ENCODE data around the gene MEAK7. TPM values are rescaled to one million over a fixed set of nuclear protein-coding genes. Genes with fewer than 3 reads are reported as not detected.

Gene MEAK7
- 26.2 and 28.1 TPM in 2 replicates for total RNA-seq
- long read RNA-seq, full-length matches to known transcripts = 40 of 98 reads
- long read RNA-seq, partial matches to known transcripts = 4 of 98 reads
- long read RNA-seq, other reads (novel, unspliced or antisense) = 54 of 98 reads

- peak; percentile 99 for DNase-seq (ENCODE audit: extremely low spot score, unreplicated experiment)
- Mint-ChIP-seq H3K36me3 (ENCODE audit: unreplicated experiment) (peaks cover 2% of the 10 kb centered on the region), H3K27me3 (ENCODE audit: unreplicated experiment) (no peaks in the 10 kb centered on the region), H3K27ac (ENCODE audit: unreplicated experiment) (peak within 1 kb of the TSS; percentile 87), H3K9me3 (ENCODE audit: unreplicated experiment) (no peaks in the 10 kb centered on the region), H3K4me3 (ENCODE audit: unreplicated experiment) (peak within 1 kb of the TSS; percentile 87), H3K4me1 (ENCODE audit: unreplicated experiment) (peaks cover 37% of the 10 kb centered on the region)
- no peak for TF ChIP-seq CTCF (IDR thresholded peaks at IDR 0.05)
These were observed at the start of gene MEAK7 for GRCh38 chr16:84504420-84505248. Gene MEAK7 (minus strand): TSS chr16:84504659. CDS start chr16:84498086, 6,573 bp downstream.

GRCh38 chr16:84553873-84554399, 49.5 kb upstream of the MEAK7 start:
- H3K27ac Mint-ChIP-seq (ENCODE audit: unreplicated experiment) = no peak overlapping the region
- TF ChIP-seq CTCF (IDR thresholded peaks at IDR 0.05) = no peak
- H3K4me3 Mint-ChIP-seq (ENCODE audit: unreplicated experiment) = no peak overlapping the region
- H3K36me3 Mint-ChIP-seq (ENCODE audit: unreplicated experiment) = no peaks in the 10 kb centered on the region
- peaks cover 14% of the 10 kb centered on the region for H3K4me1 Mint-ChIP-seq (ENCODE audit: unreplicated experiment)
- DNase-seq (ENCODE audit: extremely low spot score, unreplicated experiment) = no peak
- H3K9me3 Mint-ChIP-seq (ENCODE audit: unreplicated experiment) = no peaks in the 10 kb centered on the region
- peaks cover 6% of the 10 kb centered on the region for H3K27me3 Mint-ChIP-seq (ENCODE audit: unreplicated experiment)

GRCh38 chr16:84552135-84552534, 47.7 kb upstream of the MEAK7 start:
- Mint-ChIP-seq H3K36me3 (ENCODE audit: unreplicated experiment) (no peaks in the 10 kb centered on the region), H3K27ac (ENCODE audit: unreplicated experiment) (no peak overlapping the region), H3K27me3 (ENCODE audit: unreplicated experiment) (peaks cover 6% of the 10 kb centered on the region), H3K9me3 (ENCODE audit: unreplicated experiment) (no peaks in the 10 kb centered on the region), H3K4me3 (ENCODE audit: unreplicated experiment) (no peak overlapping the region), H3K4me1 (ENCODE audit: unreplicated experiment) (peaks cover 22% of the 10 kb centered on the region)
- no peak for DNase-seq (ENCODE audit: extremely low spot score, unreplicated experiment)
- TF ChIP-seq CTCF (IDR thresholded peaks at IDR 0.05) = no peak

- Mint-ChIP-seq H3K27me3 (ENCODE audit: unreplicated experiment) (no peaks in the 10 kb centered on the region), H3K4me1 (ENCODE audit: unreplicated experiment) (peaks cover 27% of the 10 kb centered on the region), H3K4me3 (ENCODE audit: unreplicated experiment) (no peak overlapping the region), H3K36me3 (ENCODE audit: unreplicated experiment) (no peaks in the 10 kb centered on the region), H3K27ac (ENCODE audit: unreplicated experiment) (no peak overlapping the region), H3K9me3 (ENCODE audit: unreplicated experiment) (no peaks in the 10 kb centered on the region)
- TF ChIP-seq CTCF (IDR thresholded peaks at IDR 0.05) = no peak
- no peak for DNase-seq (ENCODE audit: extremely low spot score, unreplicated experiment)
These were observed 45.6 kb upstream of the MEAK7 start for GRCh38 chr16:84550096-84550495.
